Measurements from ENCODE around the gene EEF1AKMT1.

The EEF1AKMT1 gene

GRCh38 chr13:20717581-20718542 is 55.9 kb downstream of the EEF1AKMT1 start:
- no peak for DNase-seq

GRCh38 chr13:20716951-20717350 is 56.8 kb downstream of the EEF1AKMT1 start:
- no peak for DNase-seq

GRCh38 chr13:20715330-20715712 is 58.4 kb downstream of the EEF1AKMT1 start:
- no peak for DNase-seq

DNA sequence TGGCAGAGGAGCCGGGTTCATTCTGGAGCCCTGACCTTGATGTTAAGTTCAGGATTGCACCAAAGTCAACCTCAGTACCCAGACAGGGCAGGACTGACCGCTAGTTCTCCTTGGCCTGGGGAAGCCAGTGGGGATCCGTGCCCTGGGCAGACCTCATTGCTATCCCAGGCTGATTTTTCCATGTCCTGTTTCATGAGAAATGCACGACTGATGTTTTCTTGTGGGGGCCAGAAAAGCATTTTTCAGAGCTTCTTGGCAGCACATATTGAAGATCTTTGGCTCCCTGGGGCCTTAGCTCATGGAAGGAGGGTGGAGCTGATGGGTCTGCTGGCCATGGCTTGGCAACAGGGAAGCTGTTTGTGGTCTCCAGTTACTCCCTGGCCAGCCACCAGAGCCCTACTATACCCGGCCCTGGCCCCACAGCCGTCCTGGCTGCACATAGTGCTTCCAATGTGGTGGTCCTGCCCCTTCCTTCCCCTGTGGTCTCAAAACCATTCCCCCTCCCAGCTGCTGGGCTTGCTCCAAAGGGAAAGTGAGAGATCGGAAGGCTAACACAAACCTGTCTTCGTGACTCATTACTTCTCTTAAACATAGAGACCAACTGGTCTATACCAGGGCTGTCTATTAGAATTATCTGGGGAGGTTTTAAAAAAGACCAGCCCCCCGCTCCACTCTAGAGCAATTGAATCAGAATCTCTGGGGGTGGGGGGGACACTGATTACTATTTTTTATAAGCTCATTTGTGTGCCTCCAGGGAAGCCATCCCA is 59.0 kb downstream of the EEF1AKMT1 start:
- DNase-seq, result no peak

- no peak for DNase-seq
These were observed 59.6 kb downstream of the EEF1AKMT1 start for GRCh38 chr13:20714161-20714560.

DNA sequence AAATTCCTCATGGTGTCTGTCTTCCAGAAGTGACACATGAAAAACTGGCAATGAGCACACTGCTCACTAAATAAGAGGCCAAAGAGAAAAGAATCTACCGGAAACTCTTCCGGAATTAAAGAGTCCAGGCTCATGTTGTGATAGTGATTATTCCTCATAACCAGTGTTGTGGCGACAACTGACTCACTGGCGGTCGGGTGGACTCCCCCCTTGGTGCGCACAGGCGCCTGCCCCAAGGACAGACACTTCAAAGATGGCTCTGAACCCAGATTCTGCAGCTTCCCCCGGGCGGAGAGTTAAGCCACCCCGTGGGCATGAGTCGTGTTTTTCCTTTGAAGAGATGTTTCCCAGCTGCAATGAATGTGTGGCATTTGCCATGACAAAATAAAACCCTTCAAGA is 60.0 kb downstream of the EEF1AKMT1 start:
- DNase-seq, result no peak

DNA sequence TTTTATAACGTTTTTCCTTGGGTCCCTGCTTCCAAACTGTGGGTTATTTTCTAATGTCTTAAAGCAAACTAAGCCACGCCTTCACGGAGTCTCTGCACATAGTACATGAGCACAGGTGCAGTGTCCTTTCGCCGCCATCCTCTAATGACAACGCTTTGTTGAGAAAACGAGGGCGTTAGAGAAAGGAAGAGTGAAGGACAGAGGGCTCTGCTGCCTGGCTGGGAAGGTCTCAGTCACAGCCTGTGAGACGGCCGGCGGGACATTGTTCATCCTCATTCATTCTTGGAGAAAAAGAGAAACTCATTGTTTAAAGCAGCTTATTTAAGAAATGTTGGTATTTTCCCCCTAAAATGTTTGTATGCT is 60.8 kb downstream of the EEF1AKMT1 start:
- no peak for DNase-seq

- DNase-seq, result no peak
These were observed 62.3 kb downstream of the EEF1AKMT1 start for GRCh38 chr13:20711301-20712044.

DNA sequence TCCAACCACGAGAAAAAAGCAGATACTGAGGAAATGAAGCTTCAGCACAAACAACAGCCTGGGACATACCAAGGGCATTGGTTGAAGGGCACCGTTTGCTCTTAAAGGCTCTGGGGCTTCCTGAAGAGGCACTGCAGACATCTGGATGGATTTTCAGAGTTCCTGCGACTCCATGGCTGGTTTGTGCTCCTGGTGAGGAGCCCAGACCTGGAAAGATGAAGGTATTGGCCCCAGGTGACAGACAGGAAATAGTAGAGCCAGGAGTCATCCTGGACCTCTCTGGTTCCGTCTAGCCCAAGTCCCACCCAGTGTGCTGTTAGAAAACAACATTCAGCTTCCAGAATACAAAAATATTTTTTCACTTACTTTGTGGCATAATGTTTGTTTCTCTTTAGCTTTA is 64.0 kb downstream of the EEF1AKMT1 start:
- DNase-seq, result no peak

DNA sequence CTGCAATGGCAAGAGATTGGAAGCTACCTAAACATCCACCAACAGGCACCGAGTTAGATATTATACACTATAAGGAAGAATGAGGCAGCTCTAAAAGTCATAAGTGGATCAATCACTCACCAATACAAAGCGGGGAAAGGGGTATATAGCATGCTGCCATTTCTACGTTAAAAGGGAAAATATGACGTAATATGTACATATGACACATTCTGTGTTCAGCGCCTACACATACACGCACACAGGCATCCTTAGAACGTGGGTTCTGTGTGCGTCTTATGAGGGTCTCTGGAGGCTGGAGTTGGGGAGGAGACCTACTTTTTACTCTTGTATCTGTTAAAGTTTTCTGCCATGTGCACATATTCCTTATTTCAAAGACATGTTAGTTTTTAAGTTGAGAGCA is 64.4 kb downstream of the EEF1AKMT1 start:
- no peak for DNase-seq

GRCh38 chr13:20708216-20708615 is 65.5 kb downstream of the EEF1AKMT1 start:
- DNase-seq, result no peak

- no peak for DNase-seq
These were observed 67.1 kb downstream of the EEF1AKMT1 start for GRCh38 chr13:20706661-20707060.

- no peak for DNase-seq
These were observed 69.2 kb downstream of the EEF1AKMT1 start for GRCh38 chr13:20704459-20705069.

- no peak for DNase-seq
These were observed 69.8 kb downstream of the EEF1AKMT1 start for GRCh38 chr13:20703780-20704458.

DNA sequence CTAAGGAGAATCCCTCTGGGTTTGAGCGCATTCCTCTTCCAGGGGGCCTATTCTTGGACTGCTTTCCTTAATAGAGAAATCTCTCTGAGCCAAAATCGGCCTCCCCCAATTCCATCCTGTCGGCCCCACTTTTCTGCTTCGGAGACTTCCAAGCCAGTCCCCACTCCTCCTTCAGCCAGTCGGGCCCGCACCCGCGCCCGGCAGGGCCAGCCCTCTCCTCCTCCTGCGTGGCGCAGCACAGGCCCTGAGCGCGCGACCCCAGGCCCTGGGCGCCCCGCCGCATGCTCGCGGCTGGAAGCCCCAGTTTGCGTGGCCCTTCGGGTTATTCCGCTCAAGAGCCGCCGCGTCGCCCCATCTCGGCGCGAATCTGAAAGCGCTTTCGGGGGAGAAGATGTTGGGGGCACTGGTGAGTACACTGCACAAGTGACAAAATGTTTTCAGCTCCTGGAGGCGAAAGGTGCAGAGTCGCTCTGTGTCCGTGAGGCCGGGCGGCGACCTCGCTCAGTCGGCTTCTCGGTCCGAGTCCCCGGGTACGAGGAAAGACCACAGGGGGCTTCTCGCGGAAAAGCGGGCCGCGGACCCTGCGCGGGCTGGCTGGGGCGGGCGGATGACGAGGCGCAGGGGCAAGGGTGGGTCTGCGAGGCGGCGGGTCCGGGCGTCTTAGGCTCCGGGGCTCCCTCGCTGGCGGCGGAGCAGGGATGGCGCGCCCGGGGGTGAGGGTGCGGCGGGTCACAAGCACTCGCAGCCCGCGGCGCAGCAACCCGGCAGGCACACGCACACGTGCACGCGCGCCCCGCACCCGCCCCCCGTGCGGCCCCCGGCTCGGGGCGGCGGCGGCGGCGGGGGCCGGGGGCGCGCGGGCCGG is 70.6 kb downstream of the EEF1AKMT1 start, which contains the start of gene IL17D:
TSS of gene IL17D (plus strand) at position 785 of the 865 bp plus-strand sequence. CDS start 303 bp downstream, outside the sequence.
- no peak for DNase-seq

- DNase-seq, result no peak
These were observed 71.2 kb downstream of the EEF1AKMT1 start for GRCh38 chr13:20702530-20702914.

DNA sequence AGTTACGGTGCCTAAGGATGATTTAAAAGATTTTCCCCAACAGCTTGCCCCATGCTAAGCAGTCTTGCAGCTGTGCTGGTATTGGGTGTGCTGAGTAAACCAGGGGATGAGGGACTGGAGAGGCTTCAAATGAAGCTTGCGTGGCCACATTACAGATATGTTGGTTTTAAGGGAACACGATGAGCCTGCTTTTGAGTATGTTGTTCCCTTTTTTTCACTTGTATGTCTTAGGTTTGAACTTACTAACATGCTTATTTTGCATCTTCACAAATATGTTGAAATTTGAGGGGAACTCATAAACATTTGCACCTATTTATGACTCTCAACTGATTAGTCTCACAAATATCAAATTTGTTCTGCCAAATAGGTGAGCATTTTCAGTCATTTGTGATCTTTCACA is 72.3 kb downstream of the EEF1AKMT1 start:
- DNase-seq, result no peak

DNA sequence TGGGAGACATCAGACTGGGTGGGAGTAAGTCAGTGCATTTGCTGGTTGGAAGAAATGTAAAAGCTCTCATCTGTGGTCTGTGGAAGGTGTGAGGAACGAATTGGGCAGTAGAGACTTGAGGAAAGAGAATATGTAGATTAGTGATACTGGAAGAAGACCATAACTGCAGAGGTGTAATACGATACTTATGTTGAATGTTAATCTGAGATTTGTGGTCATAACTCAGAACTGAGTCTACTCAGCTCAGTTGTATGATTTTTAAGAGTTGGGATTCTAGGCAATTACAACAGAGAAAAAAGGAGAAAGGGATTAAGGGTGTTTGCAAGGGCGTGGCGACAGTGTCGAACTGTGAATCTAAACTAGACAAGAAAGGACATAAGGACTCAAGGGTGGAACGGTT is 73.5 kb downstream of the EEF1AKMT1 start:
- no peak for DNase-seq

- no peak for DNase-seq
These were observed 74.0 kb downstream of the EEF1AKMT1 start for GRCh38 chr13:20699715-20700114.

- no peak for DNase-seq
These were observed 77.7 kb downstream of the EEF1AKMT1 start for GRCh38 chr13:20696073-20696472.

- no peak for DNase-seq
These were observed 82.1 kb downstream of the EEF1AKMT1 start for GRCh38 chr13:20691616-20692015.

Data from DMS 273 treated with DMSO at 0.1 percent for 48 hours (cell line).